Activated CD4-positive, alpha-beta T cell treated with anti-CD3 and anti-CD28 coated beads for 4 hours (primary cell): ENCODE results near the gene PRTN3.

Experiments
- DNase-seq, 2 donors: peaks; one replicate each; pipeline ENCODE4 v3.0.0-alpha.2; 2020

Gene PRTN3, protein sequence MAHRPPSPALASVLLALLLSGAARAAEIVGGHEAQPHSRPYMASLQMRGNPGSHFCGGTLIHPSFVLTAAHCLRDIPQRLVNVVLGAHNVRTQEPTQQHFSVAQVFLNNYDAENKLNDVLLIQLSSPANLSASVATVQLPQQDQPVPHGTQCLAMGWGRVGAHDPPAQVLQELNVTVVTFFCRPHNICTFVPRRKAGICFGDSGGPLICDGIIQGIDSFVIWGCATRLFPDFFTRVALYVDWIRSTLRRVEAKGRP

GRCh38 chr19:840519-841206 is at the start of gene PRTN3:
PRTN3 (plus strand) TSS chr19:840999; CDS start chr19:841009, 10 bp downstream.
- no peak for DNase-seq

GRCh38 chr19:791007-791566 is 49.7 kb upstream of the PRTN3 start:
- no peak for DNase-seq

DNA sequence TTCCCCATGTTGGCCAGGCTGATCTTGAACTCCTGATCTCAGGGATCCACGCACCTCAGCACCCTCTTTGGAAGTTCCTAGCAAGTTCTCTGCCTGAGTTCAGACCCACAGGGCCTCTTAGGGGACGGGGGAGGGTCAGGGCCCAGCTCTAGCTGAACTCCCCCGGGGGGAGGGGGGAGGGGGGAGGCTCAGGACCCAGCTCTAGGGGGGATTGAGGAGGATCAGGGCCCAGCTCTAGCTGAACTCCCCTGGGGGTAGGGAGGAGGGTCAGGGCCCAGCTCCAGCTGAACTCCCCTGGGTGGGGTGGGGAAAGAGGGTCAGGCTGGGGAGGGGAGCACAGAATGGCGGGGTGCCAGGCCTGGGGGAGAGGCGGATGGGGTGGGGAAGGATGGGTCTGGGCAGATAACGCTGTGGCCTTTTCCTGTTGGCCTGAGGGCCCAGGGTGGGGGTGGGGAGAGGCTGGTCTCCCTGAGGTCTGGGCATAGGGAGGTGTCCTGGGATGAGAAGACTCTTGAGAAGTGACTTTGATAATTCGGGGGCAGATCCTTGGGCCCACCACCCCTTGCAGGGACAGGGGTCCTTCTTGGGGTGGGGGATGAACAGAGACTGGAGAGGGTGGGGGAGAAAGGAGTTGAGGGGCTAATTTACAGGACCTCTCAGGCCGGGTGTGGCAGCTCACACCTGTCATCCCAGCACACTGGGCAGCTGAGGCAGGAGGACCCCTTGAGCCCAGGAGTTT is 49.1 kb upstream of the PRTN3 start:
- DNase-seq: no peak

DNA sequence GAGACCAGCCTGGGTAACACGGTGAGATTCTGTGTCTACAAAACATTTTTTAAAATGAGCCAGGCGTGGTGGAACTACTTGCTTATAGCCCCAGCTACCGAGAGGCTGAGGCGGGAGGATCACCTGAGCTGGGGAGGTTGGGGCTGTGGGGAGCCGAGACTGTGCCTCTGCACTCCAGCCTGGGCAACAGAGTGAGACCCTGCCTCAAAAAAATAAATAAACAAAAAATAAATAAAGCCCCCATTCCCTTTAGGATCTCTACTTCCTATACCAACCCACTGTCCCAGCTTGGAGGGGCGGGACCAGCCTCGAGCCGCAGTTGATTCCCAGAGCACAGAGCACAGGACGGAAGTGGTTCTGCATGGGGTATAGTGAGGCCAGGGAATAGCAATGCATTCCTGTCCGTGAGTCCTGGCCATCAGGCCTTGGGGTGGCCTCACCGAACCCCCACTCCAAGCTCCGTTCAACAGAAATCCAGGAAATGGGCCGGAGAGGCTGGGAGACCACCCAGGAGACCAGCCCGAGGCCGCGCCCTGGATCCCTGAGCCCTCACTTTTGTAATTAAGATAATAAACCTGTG is 48.4 kb upstream of the PRTN3 start:
- DNase-seq: no peak

- DNase-seq: no peak
Observed at GRCh38 chr19:793806-794205, 47.0 kb upstream of the PRTN3 start.

GRCh38 chr19:795073-795611 is 45.7 kb upstream of the PRTN3 start:
- no peak for DNase-seq

GRCh38 chr19:795691-796581 is 44.9 kb upstream of the PRTN3 start:
- no peak for DNase-seq

GRCh38 chr19:796692-797527 is 43.9 kb upstream of the PRTN3 start, which contains the start of gene PTBP1:
PTBP1 (plus strand) TSS chr19:797452; CDS start chr19:797498, 46 bp downstream.
- peak; percentile 98 to 100 for DNase-seq

- DNase-seq: peak; percentile 75 to 86
Observed at GRCh38 chr19:797528-798414, 43.0 kb upstream of the PRTN3 start.

- DNase-seq: peak in 1 of 2 donors; percentile 20
Observed at GRCh38 chr19:798415-799075, 42.3 kb upstream of the PRTN3 start.

DNA sequence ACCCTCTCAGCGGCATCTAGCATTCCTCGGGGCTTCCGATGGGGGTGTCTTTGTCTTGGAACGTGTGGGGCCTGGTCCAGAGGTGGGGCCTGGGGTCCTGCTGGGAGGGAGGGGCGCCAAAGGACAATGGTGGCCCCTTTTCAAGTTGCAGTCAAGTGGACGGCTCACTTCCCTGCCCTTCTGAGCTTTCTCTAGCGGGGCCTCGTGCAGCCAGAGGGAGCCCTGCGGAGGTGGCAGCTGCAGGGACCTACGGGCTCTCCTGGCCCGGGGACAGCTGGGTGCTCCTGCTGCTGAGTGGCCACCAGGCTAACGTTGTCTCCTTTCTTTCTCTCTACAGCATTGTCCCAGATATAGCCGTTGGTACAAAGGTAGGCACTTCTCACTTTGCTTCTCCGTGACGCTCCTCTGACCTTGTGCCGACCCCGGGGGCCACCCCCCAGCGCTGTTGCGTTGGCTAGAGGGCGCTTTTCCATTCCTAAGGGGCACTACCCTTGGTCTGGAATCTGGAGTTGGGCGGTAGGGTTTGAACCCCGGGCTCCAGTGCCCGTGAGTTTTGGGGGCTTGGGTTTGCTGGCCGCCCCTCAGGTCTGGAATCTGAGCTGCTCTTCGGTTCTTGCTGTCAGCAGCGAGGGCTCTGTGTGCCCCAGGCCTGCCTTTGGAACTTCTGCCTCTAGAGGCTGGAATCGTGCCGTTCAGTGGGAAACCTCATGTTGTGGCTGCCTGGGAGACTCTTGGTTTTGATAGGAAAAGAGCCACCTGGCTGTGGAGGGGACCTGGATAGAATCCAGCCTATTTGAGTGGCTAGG is 41.5 kb upstream of the PRTN3 start:
- DNase-seq: peak in 1 of 2 donors; percentile 25

DNA sequence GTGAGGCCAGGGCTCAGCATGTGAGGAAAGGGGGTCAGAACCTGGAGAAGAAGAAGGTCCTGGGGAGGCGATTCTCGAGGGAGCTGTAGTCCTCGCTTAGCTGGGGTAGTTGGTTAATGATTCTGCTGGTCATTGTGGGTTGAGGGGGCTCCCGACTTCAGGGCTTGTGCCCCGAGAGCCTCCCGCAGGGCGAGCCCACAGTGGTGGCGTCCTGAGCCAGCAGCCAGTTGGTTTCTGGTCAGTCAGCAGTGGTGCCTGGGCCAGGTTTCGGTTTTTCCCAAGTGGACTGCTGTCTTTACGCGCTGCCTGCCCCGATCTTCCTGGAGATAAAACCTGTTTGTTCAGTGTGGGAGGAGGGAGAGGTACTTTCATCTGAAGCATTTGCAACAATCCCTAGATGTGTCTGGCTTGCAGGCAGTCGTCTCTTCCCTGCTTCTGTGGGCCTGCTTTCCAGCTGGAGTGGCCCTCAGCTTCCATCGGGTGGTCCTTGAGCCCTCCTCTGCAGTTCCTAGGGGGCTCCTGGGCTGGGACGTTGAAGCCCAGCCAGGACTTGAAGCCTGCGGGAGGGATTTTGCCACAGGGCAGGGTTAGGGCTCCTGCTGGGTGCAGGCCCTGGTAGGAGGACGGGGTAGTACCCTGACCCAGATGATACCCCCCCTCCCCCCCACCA is 40.3 kb upstream of the PRTN3 start:
- DNase-seq: no peak

DNA sequence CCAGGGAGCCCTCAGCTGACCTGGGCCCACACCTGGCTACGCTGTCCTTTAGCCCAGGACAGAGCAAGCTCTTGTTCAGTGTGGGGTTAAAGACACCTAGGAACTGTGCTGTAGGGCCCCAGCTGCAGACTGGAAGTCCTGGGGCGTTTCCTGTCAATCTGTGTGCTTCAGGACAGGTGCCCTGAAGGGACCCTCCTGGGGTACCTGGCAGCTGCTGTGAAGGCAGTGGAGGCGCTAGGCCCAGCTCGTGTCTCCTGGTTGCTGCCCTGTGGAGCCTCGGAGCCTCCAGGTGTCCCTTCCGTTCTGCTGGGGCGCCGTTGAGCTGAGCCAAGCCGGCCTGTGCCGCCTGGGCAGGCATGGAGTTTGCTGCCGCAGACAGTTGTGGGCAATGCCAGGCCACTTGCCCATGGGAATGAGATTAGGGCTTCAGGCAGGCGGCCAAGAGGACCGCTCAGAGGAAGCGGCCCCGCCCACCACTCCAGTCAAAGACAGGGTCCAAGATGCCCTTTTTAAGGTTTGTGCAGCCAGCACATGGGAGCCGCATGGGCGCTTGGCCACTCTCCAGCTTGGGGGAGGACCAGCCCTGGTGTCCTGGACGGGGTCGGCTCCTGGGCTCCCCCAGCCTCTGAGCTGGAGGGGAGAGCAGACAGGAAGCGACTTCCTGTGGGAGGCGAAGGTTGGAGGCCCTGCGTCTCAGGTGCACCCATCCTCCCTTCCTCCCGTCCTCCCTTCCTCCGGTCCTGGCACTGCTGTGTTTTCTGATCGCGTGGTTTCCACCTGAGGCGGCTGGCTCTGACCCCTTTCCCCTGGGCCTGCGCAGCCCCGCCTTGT is 39.6 kb upstream of the PRTN3 start:
- DNase-seq: peak in 1 of 2 donors; percentile 13

DNA sequence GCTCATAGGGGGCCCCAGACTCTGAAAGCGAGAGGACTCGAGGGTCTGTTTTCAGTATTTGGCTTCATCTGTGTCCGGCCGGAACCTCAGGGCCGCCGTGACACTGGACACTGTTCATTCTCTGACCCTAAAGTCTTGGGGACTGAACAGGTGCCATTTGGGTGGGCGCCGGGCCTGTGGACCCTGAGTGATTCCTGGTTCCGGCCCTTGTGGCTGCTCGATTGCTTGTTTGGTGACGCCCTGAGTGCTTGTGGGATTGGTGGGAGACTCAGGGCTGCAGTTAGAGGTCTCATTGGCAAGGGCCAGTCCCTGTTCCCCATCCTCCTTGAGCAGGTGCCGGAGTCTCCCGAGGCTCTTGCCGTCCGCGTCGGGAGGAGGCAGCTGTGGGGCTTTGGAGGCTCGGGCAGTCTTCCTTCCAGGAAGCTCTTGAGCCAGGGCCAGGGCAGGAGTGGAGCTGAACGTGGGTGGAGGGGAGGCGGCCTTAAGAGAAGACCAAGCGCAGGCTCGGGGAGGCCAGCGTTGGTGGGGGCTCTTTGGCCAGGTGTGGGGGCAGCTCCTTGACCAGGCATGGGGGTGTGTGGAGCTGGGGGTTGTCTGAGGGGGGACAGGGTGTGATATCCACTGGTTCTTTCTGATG is 38.8 kb upstream of the PRTN3 start:
- DNase-seq: no peak

GRCh38 chr19:802498-803098 is 38.2 kb upstream of the PRTN3 start:
- no peak for DNase-seq

- DNase-seq: no peak
Observed at GRCh38 chr19:803099-803561, 37.7 kb upstream of the PRTN3 start.
